Measurements from ENCODE around the gene ZNF195.
"Not testable (repeated sequence)": the region's sequence is repeated elsewhere in the genome, so short reads cannot be mapped to it uniquely, and the experiment has no call there.

The ZNF195 gene

DNA sequence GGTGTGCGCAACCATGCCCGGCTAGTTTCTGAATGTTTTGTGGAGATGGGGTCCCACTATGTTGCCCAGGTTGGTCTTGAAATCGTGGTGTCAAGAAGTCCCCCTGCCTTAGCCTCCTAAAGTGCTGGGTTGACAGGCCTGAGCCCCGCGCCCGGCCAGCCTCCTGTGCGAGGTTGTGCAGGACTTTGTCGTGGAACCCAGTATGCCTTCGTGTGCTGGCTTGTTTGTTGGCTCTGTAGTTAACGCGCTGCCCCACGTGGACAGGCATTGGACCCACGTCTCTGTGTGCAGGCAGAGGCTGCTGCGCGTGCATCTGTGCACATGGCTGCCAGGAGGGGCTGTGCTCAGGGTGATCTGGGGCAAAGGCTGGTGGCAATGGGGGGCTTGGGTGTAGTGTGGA is 33.9 kb upstream of the ZNF195 start:
- Histone ChIP-seq H3K27ac (ENCODE audit: low read depth, low read length) (no peak overlapping the region), H3K4me1 (ENCODE audit: control insufficient read depth, low read length) (no peaks in the 10 kb centered on the region), H3K4me3 (ENCODE audit: low read length) (no peak overlapping the region), H3K9me2 (replicated peaks; ENCODE audit: control insufficient read depth, low read length) (no peaks in the 10 kb centered on the region), H3K9me3 (ENCODE audit: control insufficient read depth, insufficient read depth, low read length) (no peaks in the 10 kb centered on the region), H3K36me3 (ENCODE audit: control insufficient read depth, low read length) (no peaks in the 10 kb centered on the region), H3F3A (ENCODE audit: control insufficient read depth, insufficient read depth) (no peaks in the 10 kb centered on the region), H3K27me3 (ENCODE audit: control insufficient read depth, low read length) (no peaks in the 10 kb centered on the region), H3K4me2 (ENCODE audit: low read length) (no peak overlapping the region), H4K20me1 (ENCODE audit: control insufficient read depth, insufficient read depth, low read depth, low read length) (no peaks in the 10 kb centered on the region), H3K79me2 (ENCODE audit: control insufficient read depth, low read length) (no peaks in the 10 kb centered on the region)
- TF ChIP-seq EZH2phosphoT487 (IDR thresholded peaks at IDR 0.05; ENCODE audit: borderline replicate concordance, low read length) = no peak
- TF ChIP-seq, protein P1, sequence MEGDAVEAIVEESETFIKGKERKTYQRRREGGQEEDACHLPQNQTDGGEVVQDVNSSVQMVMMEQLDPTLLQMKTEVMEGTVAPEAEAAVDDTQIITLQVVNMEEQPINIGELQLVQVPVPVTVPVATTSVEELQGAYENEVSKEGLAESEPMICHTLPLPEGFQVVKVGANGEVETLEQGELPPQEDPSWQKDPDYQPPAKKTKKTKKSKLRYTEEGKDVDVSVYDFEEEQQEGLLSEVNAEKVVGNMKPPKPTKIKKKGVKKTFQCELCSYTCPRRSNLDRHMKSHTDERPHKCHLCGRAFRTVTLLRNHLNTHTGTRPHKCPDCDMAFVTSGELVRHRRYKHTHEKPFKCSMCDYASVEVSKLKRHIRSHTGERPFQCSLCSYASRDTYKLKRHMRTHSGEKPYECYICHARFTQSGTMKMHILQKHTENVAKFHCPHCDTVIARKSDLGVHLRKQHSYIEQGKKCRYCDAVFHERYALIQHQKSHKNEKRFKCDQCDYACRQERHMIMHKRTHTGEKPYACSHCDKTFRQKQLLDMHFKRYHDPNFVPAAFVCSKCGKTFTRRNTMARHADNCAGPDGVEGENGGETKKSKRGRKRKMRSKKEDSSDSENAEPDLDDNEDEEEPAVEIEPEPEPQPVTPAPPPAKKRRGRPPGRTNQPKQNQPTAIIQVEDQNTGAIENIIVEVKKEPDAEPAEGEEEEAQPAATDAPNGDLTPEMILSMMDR (IDR thresholded peaks at IDR 0.05; ENCODE audit: low read depth, low read length, poor library complexity, severe bottlenecking) = no peak

DNA sequence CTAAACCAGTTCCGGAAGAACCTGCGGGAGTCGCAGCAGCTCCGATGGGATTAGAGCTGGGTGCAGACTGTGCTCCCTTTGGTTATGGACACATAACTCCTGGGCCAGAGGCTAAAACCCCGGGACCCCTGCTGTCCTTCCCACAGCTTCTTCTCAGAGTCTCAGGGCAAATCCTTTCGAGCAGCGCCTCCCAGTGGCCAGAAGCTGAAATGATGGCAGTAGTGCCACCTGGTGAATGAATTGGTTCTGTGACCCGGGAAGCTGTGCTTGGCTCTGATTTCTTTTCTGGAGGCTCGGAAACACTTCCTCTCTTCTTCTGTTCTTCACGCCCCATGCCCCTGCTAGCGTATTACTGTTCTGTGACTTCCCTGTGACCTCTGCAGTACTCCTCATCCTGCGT is 29.8 kb upstream of the ZNF195 start:
- TF ChIP-seq, protein P1 (IDR thresholded peaks at IDR 0.05; ENCODE audit: low read depth, low read length, poor library complexity, severe bottlenecking) = peak; percentile 66
- not testable (repeated sequence) for H3K4me2 ChIP-seq (ENCODE audit: low read length); H3K27ac ChIP-seq (ENCODE audit: low read depth, low read length); H3K79me2 ChIP-seq (ENCODE audit: control insufficient read depth, low read length); H3K4me1 ChIP-seq (ENCODE audit: control insufficient read depth, low read length); H3K9me2 ChIP-seq (replicated peaks; ENCODE audit: control insufficient read depth, low read length); H3K27me3 ChIP-seq (ENCODE audit: control insufficient read depth, low read length); H4K20me1 ChIP-seq (ENCODE audit: control insufficient read depth, insufficient read depth, low read depth, low read length); H3K36me3 ChIP-seq (ENCODE audit: control insufficient read depth, low read length); H3K4me3 ChIP-seq (ENCODE audit: low read length); H3F3A ChIP-seq (ENCODE audit: control insufficient read depth, insufficient read depth); H3K9me3 ChIP-seq (ENCODE audit: control insufficient read depth, insufficient read depth, low read length)

- H3K9me2 ChIP-seq (replicated peaks; ENCODE audit: control insufficient read depth, low read length); H3K4me2 ChIP-seq (ENCODE audit: low read length); H3K27ac ChIP-seq (ENCODE audit: low read depth, low read length); H3F3A ChIP-seq (ENCODE audit: control insufficient read depth, insufficient read depth); H3K36me3 ChIP-seq (ENCODE audit: control insufficient read depth, low read length); H4K20me1 ChIP-seq (ENCODE audit: control insufficient read depth, insufficient read depth, low read depth, low read length); H3K27me3 ChIP-seq (ENCODE audit: control insufficient read depth, low read length); H3K79me2 ChIP-seq (ENCODE audit: control insufficient read depth, low read length); H3K4me1 ChIP-seq (ENCODE audit: control insufficient read depth, low read length); H3K4me3 ChIP-seq (ENCODE audit: low read length); H3K9me3 ChIP-seq (ENCODE audit: control insufficient read depth, insufficient read depth, low read length): not testable (repeated sequence)
Measured at GRCh38 chr11:3408058-3408605, 29.2 kb upstream of the ZNF195 start.

- not testable (repeated sequence) for H3K4me1 ChIP-seq (ENCODE audit: control insufficient read depth, low read length); H3K36me3 ChIP-seq (ENCODE audit: control insufficient read depth, low read length); H4K20me1 ChIP-seq (ENCODE audit: control insufficient read depth, insufficient read depth, low read depth, low read length); H3K9me3 ChIP-seq (ENCODE audit: control insufficient read depth, insufficient read depth, low read length); H3F3A ChIP-seq (ENCODE audit: control insufficient read depth, insufficient read depth); H3K9me2 ChIP-seq (replicated peaks; ENCODE audit: control insufficient read depth, low read length); H3K79me2 ChIP-seq (ENCODE audit: control insufficient read depth, low read length); H3K4me3 ChIP-seq (ENCODE audit: low read length); H3K27me3 ChIP-seq (ENCODE audit: control insufficient read depth, low read length); H3K27ac ChIP-seq (ENCODE audit: low read depth, low read length); H3K4me2 ChIP-seq (ENCODE audit: low read length)
Measured at GRCh38 chr11:3406937-3407336, 28.0 kb upstream of the ZNF195 start.

DNA sequence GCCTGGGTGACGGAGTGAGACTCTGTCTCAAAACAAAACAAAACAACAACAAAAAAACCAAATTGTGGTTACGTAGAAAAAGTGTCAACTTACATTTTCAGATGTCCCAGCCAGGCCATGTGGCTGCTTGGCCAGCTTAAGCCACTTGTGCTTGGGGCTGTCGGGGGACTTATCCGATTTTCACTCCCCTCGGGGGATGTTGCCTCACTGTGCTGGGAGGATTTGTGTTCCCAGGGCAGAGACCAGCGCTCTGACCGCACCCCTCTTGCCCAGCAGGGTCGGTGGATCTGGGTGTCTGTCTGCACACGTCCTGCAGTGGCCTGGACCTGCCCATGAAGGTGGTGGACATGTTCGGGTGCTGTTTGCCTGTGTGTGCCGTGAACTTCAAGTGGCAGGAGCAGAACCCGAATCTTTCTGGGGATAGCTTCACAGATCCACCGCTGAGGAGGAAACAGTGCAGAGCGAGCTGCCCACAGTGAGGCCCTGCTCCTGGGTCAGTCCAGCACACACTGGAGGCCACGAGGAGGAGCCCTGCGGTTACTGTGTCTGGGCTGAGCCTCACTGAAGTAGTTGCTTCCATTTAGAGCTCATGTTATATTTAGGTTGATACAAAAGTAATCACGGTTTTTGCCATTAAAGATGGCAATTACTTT is 27.4 kb upstream of the ZNF195 start:
- H3K27me3 ChIP-seq (ENCODE audit: control insufficient read depth, low read length); H3K9me2 ChIP-seq (replicated peaks; ENCODE audit: control insufficient read depth, low read length); H3K27ac ChIP-seq (ENCODE audit: low read depth, low read length); H3K4me3 ChIP-seq (ENCODE audit: low read length); H3F3A ChIP-seq (ENCODE audit: control insufficient read depth, insufficient read depth); H3K4me2 ChIP-seq (ENCODE audit: low read length); H3K9me3 ChIP-seq (ENCODE audit: control insufficient read depth, insufficient read depth, low read length); H3K36me3 ChIP-seq (ENCODE audit: control insufficient read depth, low read length); H3K4me1 ChIP-seq (ENCODE audit: control insufficient read depth, low read length); H3K79me2 ChIP-seq (ENCODE audit: control insufficient read depth, low read length); H4K20me1 ChIP-seq (ENCODE audit: control insufficient read depth, insufficient read depth, low read depth, low read length): not testable (repeated sequence)

- not testable (repeated sequence) for H3K27ac ChIP-seq (ENCODE audit: low read depth, low read length); H3K27me3 ChIP-seq (ENCODE audit: control insufficient read depth, low read length); H4K20me1 ChIP-seq (ENCODE audit: control insufficient read depth, insufficient read depth, low read depth, low read length); H3K9me3 ChIP-seq (ENCODE audit: control insufficient read depth, insufficient read depth, low read length); H3K4me3 ChIP-seq (ENCODE audit: low read length); H3K79me2 ChIP-seq (ENCODE audit: control insufficient read depth, low read length); H3K4me1 ChIP-seq (ENCODE audit: control insufficient read depth, low read length); H3K9me2 ChIP-seq (replicated peaks; ENCODE audit: control insufficient read depth, low read length); H3K4me2 ChIP-seq (ENCODE audit: low read length); H3F3A ChIP-seq (ENCODE audit: control insufficient read depth, insufficient read depth); H3K36me3 ChIP-seq (ENCODE audit: control insufficient read depth, low read length)
Measured at GRCh38 chr11:3404076-3404925, 25.4 kb upstream of the ZNF195 start.

All from DOHH2 (cell line).